AG10803 (cell line): ENCODE results near the gene AFF3.
"Not testable (repeated sequence)": the region's sequence is repeated elsewhere in the genome, so short reads cannot be mapped to it uniquely, and the experiment has no call there.

ENCODE experiments used
- DNase-seq: peaks from one replicate; pipeline ENCODE4 v3.0.0; 2010; ENCODE audit warnings: low read depth
- H3K4me3 ChIP-seq: 2 replicates; pipeline ENCODE4 v1.5.1; 2011; ENCODE audit warnings: mild to moderate bottlenecking, low read length, control low read depth
- CTCF ChIP-seq: conservative IDR thresholded peaks from 2 replicates; pipeline ENCODE4 v1.5.1; 2011; ENCODE audit warnings: mild to moderate bottlenecking, low read length, control low read depth, inconsistent platforms

Gene AFF3

GRCh38 chr2:99933894-99934650 lies 208.3 kb downstream of the AFF3 start:
- TF ChIP-seq CTCF, result no peak
- no peak overlapping the region for H3K4me3 ChIP-seq
- no peak for DNase-seq

- DNase-seq, H3K4me3 ChIP-seq: not testable (repeated sequence)
These were observed 208.9 kb downstream of the AFF3 start for GRCh38 chr2:99933491-99933890.

DNA sequence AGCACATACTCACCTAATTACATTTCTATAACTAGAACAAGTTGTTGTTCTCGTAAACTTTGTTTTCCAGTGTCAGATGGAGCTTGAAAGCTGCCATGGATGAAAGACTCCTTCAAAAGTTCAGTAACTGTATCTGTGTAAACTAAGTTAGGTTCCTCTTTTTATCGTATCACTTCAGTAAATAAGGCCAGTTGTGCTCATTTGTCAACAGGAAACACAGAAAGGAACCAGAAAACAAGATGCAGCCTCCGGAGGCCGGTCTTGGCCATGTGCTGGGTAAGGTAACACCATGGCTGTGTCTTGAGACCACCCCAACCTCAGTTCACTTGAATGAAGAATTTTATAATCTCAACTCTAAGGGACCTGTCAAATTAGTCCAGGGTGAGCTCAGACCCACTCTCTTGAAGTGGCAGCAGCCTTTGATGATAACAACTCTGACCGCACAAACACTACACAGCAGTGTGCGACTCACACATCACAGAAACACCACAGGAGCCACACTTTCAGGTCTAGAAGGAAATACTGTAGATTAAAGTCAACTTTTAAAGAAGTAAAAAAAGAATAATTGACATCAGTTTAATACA lies 213.8 kb downstream of the AFF3 start:
- DNase-seq, result no peak
- no peak overlapping the region for H3K4me3 ChIP-seq
- no peak for TF ChIP-seq CTCF

DNA sequence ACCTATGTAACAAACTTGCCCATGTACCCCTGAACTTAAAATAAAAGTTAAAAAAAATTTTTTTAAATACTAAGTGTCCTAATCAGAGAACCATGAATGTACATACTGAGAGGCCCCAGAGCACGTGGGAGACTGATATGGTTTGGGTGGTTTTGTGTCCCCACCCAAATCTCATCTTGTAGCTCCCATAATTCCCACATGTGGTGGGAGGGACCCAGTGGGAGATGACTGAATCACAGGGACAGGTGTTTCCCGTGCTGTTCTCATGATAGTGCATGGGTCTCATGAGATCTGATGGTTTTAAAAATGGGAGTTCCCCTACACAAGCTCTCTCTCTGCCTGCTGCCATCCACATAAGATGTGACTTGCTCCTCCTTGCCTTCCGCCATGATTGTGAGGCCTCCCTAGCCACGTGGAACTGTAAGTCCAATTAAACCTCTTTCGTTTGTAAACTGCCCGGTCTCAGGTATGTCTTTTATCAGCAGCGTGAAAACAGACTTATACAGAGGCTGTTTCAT lies 214.6 kb downstream of the AFF3 start:
- H3K4me3 ChIP-seq, DNase-seq: not testable (repeated sequence)

DNA sequence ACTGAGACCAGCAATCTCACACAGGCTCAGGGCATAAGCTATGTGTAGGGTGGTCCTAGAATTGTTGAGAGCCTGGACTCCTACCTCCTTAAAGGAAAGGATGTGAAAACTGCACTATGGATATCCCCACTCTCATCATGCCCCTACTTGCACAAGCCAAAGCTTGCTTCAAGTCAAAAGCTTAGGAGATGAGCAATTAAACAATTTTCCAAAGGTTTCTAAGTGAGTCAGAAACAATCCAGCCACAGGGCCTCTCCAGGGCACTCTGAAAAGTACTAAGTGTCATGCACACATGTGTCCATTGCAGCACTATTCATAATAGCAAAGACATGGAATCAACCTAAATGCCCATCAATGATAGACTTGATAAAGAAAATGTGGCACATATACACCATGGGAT lies 215.4 kb downstream of the AFF3 start:
- DNase-seq, result peak; percentile 35
- TF ChIP-seq CTCF, result no peak
- H3K4me3 ChIP-seq, result no peak overlapping the region

DNA sequence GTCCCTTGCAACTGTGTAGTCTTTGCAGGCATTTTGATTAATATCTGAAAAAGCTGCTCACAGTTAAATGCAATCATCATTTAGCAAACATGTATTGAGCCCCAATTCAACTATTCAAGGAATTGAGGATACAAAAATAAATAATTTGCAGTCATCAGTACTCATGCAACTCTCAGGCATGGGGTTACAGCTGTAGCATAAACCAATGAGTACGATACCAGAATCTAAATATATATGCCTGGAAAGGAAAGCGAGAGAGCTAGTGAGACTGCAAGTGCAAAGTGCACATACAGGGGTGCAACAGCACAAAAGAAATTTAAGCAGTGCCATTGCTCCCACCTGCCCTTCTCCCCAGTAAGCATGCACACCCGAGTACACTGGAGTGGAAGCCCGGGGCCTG lies 216.4 kb downstream of the AFF3 start:
- DNase-seq, result no peak

DNA sequence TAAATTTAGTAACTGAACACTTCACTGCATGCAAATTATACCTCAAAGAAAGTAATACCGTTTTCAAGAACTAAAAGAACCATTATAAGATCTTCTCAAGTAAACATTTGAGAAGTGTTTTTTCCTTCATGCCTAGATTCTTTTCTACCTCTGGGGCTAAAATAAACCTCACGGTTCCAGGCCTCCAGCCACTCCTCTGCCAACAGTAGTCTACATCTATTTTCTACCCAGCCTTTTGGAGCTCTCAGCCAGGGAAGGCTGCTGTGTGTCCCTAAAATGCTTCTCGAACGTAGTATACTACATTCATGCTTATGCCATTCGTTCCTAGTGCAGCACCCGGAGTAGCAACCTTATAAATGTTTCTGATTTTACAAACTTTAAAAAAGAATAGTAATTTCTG lies 219.7 kb downstream of the AFF3 start:
- no peak for DNase-seq
- TF ChIP-seq CTCF, result no peak
- no peak overlapping the region for H3K4me3 ChIP-seq

More for the DNA sequence above, 216.4 kb downstream of the AFF3 start:
- no peak overlapping the region for H3K4me3 ChIP-seq
- no peak for TF ChIP-seq CTCF

DNA sequence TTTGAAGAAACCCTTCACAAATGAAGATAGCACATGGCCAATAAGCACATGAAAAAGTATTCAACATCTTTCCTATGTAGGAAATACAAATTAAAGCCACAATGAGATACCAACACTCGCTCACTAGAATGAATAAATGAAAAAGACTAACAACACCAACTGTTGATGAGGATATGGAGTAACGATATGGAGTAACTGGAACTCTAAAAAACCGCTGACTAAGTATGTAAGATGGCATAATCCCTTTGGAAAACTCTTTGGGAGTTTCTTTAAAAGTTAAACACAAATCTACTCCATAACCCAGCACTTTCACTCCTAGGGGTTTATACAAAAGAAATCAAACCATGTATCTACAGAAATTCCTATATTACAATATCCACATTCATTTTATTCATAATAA lies 220.5 kb downstream of the AFF3 start:
- no peak for DNase-seq
- TF ChIP-seq CTCF, result no peak
- H3K4me3 ChIP-seq, result no peak overlapping the region
